Gastrocnemius medialis (tissue), 4 donors: Measurements from ENCODE around the gene ATOSA. TPM values are rescaled to one million over a fixed set of nuclear protein-coding genes. Genes with fewer than 3 reads are reported as not detected.
A peak's percentile ranks its signal among the peaks of the same experiment; 100 is the strongest.

Experiments
- ATAC-seq, 2 donors: fragments of 150-250 bp; one replicate each; pipeline ENCODE4 v1.9.1; 2016
- DNase-seq, 2 donors: peaks; one replicate each; pipeline ENCODE4 v3.0.0-alpha.2; 2019
- H3K27ac ChIP-seq, 4 donors: fragments of 200-600 bp; sonication (generic); 1 replicate in 1 of 4; 2 replicates in 3 of 4; pipeline ENCODE4 v1.5.1; 2016 to 2018; ENCODE audit warnings: mild to moderate bottlenecking in 2 of 4, moderate library complexity in 1 of 4
- H3K27me3 ChIP-seq, 3 donors: fragments of 200-600 bp; sonication (generic) in 2 of 3; 1 replicate in 1 of 3; 2 replicates in 2 of 3; pipeline versions ENCODE4 v1.5.1 to v1.6.0; 2016 to 2019; ENCODE audit warnings: mild to moderate bottlenecking in 1 of 3, moderate library complexity in 1 of 3
- H3K36me3 ChIP-seq, 2 donors: fragments of 200-600 bp; sonication (generic) in 1 of 2; one replicate each; pipeline ENCODE4 v1.5.1; 2017 to 2018
- H3K4me1 ChIP-seq, 2 donors: fragments of 200-600 bp; sonication (generic) in 1 of 2; one replicate each; pipeline ENCODE4 v1.5.1; 2016 to 2017; ENCODE audit warnings: mild to moderate bottlenecking in 2 of 2
- H3K4me3 ChIP-seq, 4 donors: fragments of 200-600 bp; sonication (generic) in 3 of 4; 1 replicate in 1 of 4; 2 replicates in 3 of 4; pipeline ENCODE4 v1.5.1; 2016 to 2019; ENCODE audit warnings: mild to moderate bottlenecking in 2 of 4
- H3K9me3 ChIP-seq, 3 donors: fragments of 200-600 bp; sonication (generic) in 2 of 3; 1 replicate in 1 of 3; 2 replicates in 2 of 3; pipeline ENCODE4 v1.5.1; 2016 to 2019
- CTCF ChIP-seq, 5 experiments: fragments of 450-650 bp in 3 of 5; fragments of 200-600 bp in 2 of 5; sonication (generic) in 2 of 5; IDR thresholded peaks in 4 of 5; conservative IDR thresholded peaks in 1 of 5; 1 replicate in 4 of 5; 2 replicates in 1 of 5; pipeline ENCODE4 v1.5.1; 2016 to 2019; ENCODE audit warnings: antibody characterized with exemption in 5 of 5, mild to moderate bottlenecking in 3 of 5, moderate library complexity in 3 of 5
- POLR2A ChIP-seq, 2 donors: fragments of 450-650 bp; IDR thresholded peaks; one replicate each; pipeline ENCODE4 v1.6.1; 2017; ENCODE audit warnings: antibody characterized with exemption in 2 of 2, mild to moderate bottlenecking in 2 of 2, moderate library complexity in 2 of 2
- in situ Hi-C, 4 donors: fragments of 200-750 bp; cut with MboI; loops; one replicate each; pipeline versions ENCODE4 v1.15.0 to v1.8.0; 2017; ENCODE audit warnings: low sequenced_read_pairs in 4 of 4
- intact Hi-C: fragments of 100-400 bp; cut with DNase I; formaldehyde crosslinking; loops from one replicate; pipeline ENCODE4 v1.15.1; 2023; ENCODE audit warnings: low total_unique reads
- total RNA-seq, 4 donors: library from RNA; depleted of rRNA; stranded (reverse); fragments of >200 nt; gene quantifications; one replicate each; pipeline versions ENCODE4 v1.1.0 to v1.2.3, GENCODE V29; 2016

ATOSA gene
- total RNA-seq, 4 donors from 2014 or later: 61.9 to 491 (median 137) TPM

GRCh38 chr15:52714968-52715367 is 35.8 kb upstream of the ATOSA start:
- H3K27me3 ChIP-seq: no peaks in the 10 kb centered on the region
- intact Hi-C loops (no loop called here), in situ Hi-C loops (no loop called here)
- H3K4me1 ChIP-seq: no peaks in the 10 kb centered on the region
- H3K4me3 ChIP-seq: no peak overlapping the region
- TF ChIP-seq CTCF (IDR thresholded peaks at IDR 0.05 in 4 of 5, conservative IDR thresholded peaks at IDR 0.05 in 1 of 5): no peak
- TF ChIP-seq POLR2A (IDR thresholded peaks at IDR 0.05): no peak
- DNase-seq (no peak), ATAC-seq (no peak)
- no peaks in the 10 kb centered on the region for H3K9me3 ChIP-seq
- H3K36me3 ChIP-seq: no peaks in the 10 kb centered on the region
- no peak overlapping the region for H3K27ac ChIP-seq

GRCh38 chr15:52710708-52711389 is 31.7 kb upstream of the ATOSA start:
- Histone ChIP-seq H3K27ac (no peak overlapping the region), H3K36me3 (no peaks in the 10 kb centered on the region), H3K9me3 (no peaks in the 10 kb centered on the region), H3K27me3 (no peaks in the 10 kb centered on the region), H3K4me1 (no peaks in the 10 kb centered on the region), H3K4me3 (no peak overlapping the region)
- DNase-seq (no peak), ATAC-seq (no peak)
- in situ Hi-C loops: no loop called here
- intact Hi-C loops: no loop called here
- no peak for TF ChIP-seq CTCF (IDR thresholded peaks at IDR 0.05 in 4 of 5, conservative IDR thresholded peaks at IDR 0.05 in 1 of 5)
- TF ChIP-seq POLR2A (IDR thresholded peaks at IDR 0.05): no peak

- intact Hi-C loops: no loop called here
- Histone ChIP-seq H3K36me3 (no peaks in the 10 kb centered on the region), H3K4me1 (no peaks in the 10 kb centered on the region), H3K4me3 (no peak overlapping the region), H3K27me3 (no peaks in the 10 kb centered on the region), H3K9me3 (no peaks in the 10 kb centered on the region), H3K27ac (no peak overlapping the region)
- ATAC-seq (no peak), DNase-seq (no peak)
- in situ Hi-C loops: no loop called here
- TF ChIP-seq POLR2A (IDR thresholded peaks at IDR 0.05) (no peak), CTCF (IDR thresholded peaks at IDR 0.05 in 4 of 5, conservative IDR thresholded peaks at IDR 0.05 in 1 of 5) (no peak)
Observed at GRCh38 chr15:52710050-52710707, 31.0 kb upstream of the ATOSA start.

GRCh38 chr15:52709187-52709981 is 30.2 kb upstream of the ATOSA start:
- Histone ChIP-seq H3K27ac (no peak overlapping the region), H3K27me3 (no peaks in the 10 kb centered on the region), H3K9me3 (no peaks in the 10 kb centered on the region), H3K4me3 (no peak overlapping the region), H3K36me3 (no peaks in the 10 kb centered on the region), H3K4me1 (no peaks in the 10 kb centered on the region)
- no peak for TF ChIP-seq CTCF (IDR thresholded peaks at IDR 0.05 in 4 of 5, conservative IDR thresholded peaks at IDR 0.05 in 1 of 5)
- TF ChIP-seq POLR2A (IDR thresholded peaks at IDR 0.05): no peak
- ATAC-seq (peak in 1 of 2 donors; percentile 33), DNase-seq (no peak)
- intact Hi-C loops (no loop called here), in situ Hi-C loops (no loop called here)
